Measurements from ENCODE around the gene ARID1B. TPM values are rescaled to one million over a fixed set of nuclear protein-coding genes. Genes with fewer than 3 reads are reported as not detected.

Gene ARID1B
- total RNA-seq, 1 donor from 2014 or later, result 16.3 TPM

DNA sequence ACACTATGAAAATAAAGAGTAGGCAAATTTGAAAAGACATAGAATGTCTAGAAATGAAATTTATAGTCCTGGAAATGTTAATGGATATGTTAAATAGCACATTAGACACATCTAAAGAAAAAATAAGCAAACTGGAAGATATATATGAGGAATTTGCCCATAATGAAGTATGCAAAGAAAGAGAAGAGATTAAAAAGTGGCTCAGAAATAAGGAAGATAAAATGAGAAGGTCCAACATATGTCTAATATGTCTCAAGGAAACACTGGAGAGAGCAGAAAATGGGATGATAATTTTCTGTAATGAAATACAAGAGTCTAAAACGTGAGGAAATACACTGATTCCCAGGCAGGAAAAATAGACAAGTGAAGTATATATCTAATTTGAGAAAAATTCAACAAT lies 36.6 kb upstream of the ARID1B start:
- no peaks in the 10 kb centered on the region for H3K36me3 ChIP-seq (ENCODE audit: control insufficient read depth, insufficient read depth, low read length)
- no peaks in the 10 kb centered on the region for H3K27me3 ChIP-seq (ENCODE audit: control insufficient read depth, insufficient read depth, low read length)
- TF ChIP-seq, protein P1, sequence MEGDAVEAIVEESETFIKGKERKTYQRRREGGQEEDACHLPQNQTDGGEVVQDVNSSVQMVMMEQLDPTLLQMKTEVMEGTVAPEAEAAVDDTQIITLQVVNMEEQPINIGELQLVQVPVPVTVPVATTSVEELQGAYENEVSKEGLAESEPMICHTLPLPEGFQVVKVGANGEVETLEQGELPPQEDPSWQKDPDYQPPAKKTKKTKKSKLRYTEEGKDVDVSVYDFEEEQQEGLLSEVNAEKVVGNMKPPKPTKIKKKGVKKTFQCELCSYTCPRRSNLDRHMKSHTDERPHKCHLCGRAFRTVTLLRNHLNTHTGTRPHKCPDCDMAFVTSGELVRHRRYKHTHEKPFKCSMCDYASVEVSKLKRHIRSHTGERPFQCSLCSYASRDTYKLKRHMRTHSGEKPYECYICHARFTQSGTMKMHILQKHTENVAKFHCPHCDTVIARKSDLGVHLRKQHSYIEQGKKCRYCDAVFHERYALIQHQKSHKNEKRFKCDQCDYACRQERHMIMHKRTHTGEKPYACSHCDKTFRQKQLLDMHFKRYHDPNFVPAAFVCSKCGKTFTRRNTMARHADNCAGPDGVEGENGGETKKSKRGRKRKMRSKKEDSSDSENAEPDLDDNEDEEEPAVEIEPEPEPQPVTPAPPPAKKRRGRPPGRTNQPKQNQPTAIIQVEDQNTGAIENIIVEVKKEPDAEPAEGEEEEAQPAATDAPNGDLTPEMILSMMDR (IDR thresholded peaks at IDR 0.05; ENCODE audit: insufficient read depth, low read length, severe bottlenecking), result no peak
- DNase-seq (ENCODE audit: low read depth) (no peak), FAIRE-seq (no peak)
- no peak overlapping the region for H3K4me3 ChIP-seq (ENCODE audit: low read depth, low read length)

DNA sequence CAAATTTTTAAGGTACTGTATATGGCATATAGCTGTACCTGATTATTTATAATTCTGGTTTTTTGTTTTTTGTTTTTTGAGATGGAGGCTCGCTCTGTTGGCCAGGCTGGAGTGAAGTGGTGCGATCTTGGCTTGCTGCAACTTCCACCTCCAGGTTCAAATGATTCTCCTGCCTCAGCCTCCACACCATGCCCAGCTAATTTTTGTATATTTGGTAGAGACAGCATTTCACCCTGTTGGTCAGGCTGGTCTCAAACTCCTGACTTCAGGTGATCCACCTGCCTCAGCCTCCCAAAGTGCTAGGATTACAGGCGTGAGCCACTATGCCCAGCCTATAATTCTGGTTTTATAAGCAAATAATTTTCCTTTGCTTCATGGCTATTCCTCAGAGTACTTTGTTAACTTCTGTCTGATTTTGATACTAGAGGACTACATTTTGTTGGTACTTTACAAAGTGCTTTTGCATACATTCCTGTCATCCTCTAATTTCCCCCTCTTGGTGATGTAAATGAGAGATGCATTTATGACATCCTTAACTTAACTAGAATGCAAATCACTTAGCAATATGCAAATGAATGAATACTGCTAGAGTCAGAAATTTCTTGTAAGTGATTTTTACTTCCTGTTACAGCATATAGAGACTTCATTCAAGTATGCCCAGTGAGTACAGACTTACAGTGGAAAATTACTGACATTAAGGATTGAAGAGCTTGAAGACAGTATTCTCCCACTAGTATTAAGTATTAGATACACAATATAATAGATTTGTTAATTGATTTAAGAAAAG lies 35.7 kb upstream of the ARID1B start:
- DNase-seq (ENCODE audit: low read depth) (peak; percentile 7), FAIRE-seq (no peak)
- TF ChIP-seq, protein P1 (IDR thresholded peaks at IDR 0.05; ENCODE audit: insufficient read depth, low read length, severe bottlenecking), result no peak
- Histone ChIP-seq H3K4me3 (ENCODE audit: low read depth, low read length) (no peak overlapping the region), H3K36me3 (ENCODE audit: control insufficient read depth, insufficient read depth, low read length) (no peaks in the 10 kb centered on the region), H3K27me3 (ENCODE audit: control insufficient read depth, insufficient read depth, low read length) (no peaks in the 10 kb centered on the region)

DNA sequence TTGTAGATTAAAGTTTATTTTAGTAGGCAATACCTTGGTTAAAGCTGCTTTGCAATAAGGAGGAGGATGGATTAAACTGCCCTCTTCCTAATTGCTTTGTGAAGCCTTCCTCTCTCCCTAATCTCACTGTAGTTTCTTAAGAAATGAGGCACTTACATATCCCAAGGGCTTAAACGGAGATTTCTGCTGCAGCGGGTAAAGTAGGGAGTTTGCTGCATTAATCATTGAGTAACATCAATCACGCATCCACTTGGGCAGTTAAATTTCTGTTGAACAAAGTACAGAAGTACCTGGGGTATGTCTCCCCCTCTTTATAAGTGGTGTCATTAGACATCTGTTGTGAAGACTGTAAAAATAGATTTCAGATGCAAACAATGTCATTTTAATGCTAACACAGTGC lies 29.5 kb upstream of the ARID1B start:
- FAIRE-seq (no peak), DNase-seq (ENCODE audit: low read depth) (no peak)
- Histone ChIP-seq H3K27me3 (ENCODE audit: control insufficient read depth, insufficient read depth, low read length) (no peaks in the 10 kb centered on the region), H3K4me3 (ENCODE audit: low read depth, low read length) (no peak overlapping the region), H3K36me3 (ENCODE audit: control insufficient read depth, insufficient read depth, low read length) (no peaks in the 10 kb centered on the region)
- TF ChIP-seq, protein P1 (IDR thresholded peaks at IDR 0.05; ENCODE audit: insufficient read depth, low read length, severe bottlenecking), result no peak

DNA sequence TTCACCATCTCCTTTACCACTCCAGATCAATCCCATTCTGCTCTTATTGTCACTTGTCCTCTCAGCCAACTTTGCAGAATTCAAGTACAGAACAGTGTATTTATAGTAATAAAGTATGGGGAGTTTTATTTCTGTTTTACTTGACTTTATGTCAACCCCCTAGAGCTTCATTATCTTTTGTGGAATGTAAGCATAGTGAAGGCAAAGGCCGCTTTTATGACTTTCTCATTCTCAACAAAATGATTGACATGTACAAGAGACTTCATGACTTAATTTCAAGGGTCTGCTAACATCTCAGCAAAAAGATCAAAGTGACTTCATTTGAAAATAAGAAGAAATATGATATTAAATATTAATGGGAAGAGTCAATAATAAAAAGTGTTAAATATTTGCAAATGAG lies 28.7 kb upstream of the ARID1B start:
- DNase-seq (ENCODE audit: low read depth), result no peak
- Histone ChIP-seq H3K27me3 (ENCODE audit: control insufficient read depth, insufficient read depth, low read length) (no peaks in the 10 kb centered on the region), H3K36me3 (ENCODE audit: control insufficient read depth, insufficient read depth, low read length) (no peaks in the 10 kb centered on the region), H3K4me3 (ENCODE audit: low read depth, low read length) (no peak overlapping the region)
- no peak for FAIRE-seq
- TF ChIP-seq, protein P1 (IDR thresholded peaks at IDR 0.05; ENCODE audit: insufficient read depth, low read length, severe bottlenecking), result no peak

DNA sequence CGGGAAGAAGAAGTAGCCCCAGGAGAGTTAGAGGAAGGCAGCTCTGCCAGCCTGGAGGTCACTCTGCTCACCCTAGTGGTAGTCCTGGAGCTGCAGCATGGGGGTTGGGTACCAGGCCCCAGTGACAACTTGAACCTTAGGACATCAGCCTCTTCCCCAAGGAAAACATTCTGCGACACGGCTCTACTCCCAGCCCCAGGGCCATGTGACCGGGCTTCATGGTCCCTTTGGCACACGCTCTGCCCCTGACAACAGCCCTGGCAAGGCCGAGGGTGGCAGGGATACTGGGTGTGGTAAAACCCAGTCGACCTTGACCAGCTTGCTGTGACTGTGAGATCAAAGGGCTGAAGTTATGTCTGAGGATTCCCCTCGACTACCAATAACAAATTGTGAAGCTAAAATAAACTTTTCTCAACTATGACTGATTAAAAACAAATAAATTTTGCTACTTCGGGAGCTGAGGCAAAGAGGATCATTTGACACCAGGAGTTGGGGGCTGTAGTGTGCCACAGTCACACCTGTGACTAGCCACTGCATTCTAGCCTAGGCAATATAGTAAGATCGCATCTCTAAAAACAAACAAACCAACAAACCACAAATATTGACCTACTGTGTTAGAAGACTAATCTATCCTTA lies 24.4 kb upstream of the ARID1B start:
- Histone ChIP-seq H3K27me3 (ENCODE audit: control insufficient read depth, insufficient read depth, low read length) (no peaks in the 10 kb centered on the region), H3K4me3 (ENCODE audit: low read depth, low read length) (no peak overlapping the region), H3K36me3 (ENCODE audit: control insufficient read depth, insufficient read depth, low read length) (no peaks in the 10 kb centered on the region)
- FAIRE-seq, result no peak
- TF ChIP-seq, protein P1 (IDR thresholded peaks at IDR 0.05; ENCODE audit: insufficient read depth, low read length, severe bottlenecking), result peak; percentile 53
- DNase-seq (ENCODE audit: low read depth), result no peak
